IMR-90 (cell line): ENCODE results near the gene ANO10.

Experiments
- CEBPB ChIP-seq: IDR thresholded peaks from 2 replicates; pipeline ENCODE4 v1.6.1; 2012; ENCODE audit warnings: low read depth, low read length, improper control_type of control experiment
- CTCF ChIP-seq: conservative IDR thresholded peaks from 2 replicates; pipeline ENCODE4 v1.5.1; 2012; ENCODE audit warnings: mild to moderate bottlenecking, low read depth, low read length, improper control_type of control experiment
- MXI1 ChIP-seq: IDR thresholded peaks from 2 replicates; pipeline ENCODE4 v1.6.1; 2012; ENCODE audit warnings: low read depth, mild to moderate bottlenecking, low read length, moderate library complexity, borderline replicate concordance
- NFE2L2 ChIP-seq: fragments of 150-350 bp; IDR thresholded peaks from 2 replicates; pipeline ENCODE4 v1.6.1; 2016; ENCODE audit warnings: low read depth, mild to moderate bottlenecking, low read length
- POLR2A ChIP-seq: IDR thresholded peaks from 2 replicates; pipeline ENCODE4 v1.6.1; 2012; ENCODE audit warnings: mild to moderate bottlenecking, low read depth, low read length
- RCOR1 ChIP-seq: IDR thresholded peaks from 2 replicates; pipeline ENCODE4 v1.6.1; 2012; ENCODE audit warnings: mild to moderate bottlenecking, low read length, improper control_type of control experiment; ENCODE audit not compliant: insufficient replicate concordance
- RFX5 ChIP-seq: IDR thresholded peaks from 2 replicates; pipeline ENCODE4 v1.8.0; 2012; ENCODE audit warnings: low read depth, mild to moderate bottlenecking, low read length, moderate library complexity
- SMC3 ChIP-seq: fragments of 150-350 bp; IDR thresholded peaks from 2 replicates; pipeline ENCODE4 v1.6.1; 2016; ENCODE audit warnings: low read depth, mild to moderate bottlenecking, antibody characterized with exemption, low read length, moderate library complexity

GRCh38 chr3:43345246-43345645, 276.6 kb downstream of the ANO10 start:
- no peak for TF ChIP-seq CTCF
- TF ChIP-seq POLR2A: no peak
- no peak for TF ChIP-seq MXI1
- TF ChIP-seq NFE2L2: no peak
- TF ChIP-seq SMC3: no peak
- TF ChIP-seq CEBPB: no peak
- no peak for TF ChIP-seq RFX5
- no peak for TF ChIP-seq RCOR1
